ENCODE data around the gene CDON. TPM values are rescaled to one million over a fixed set of nuclear protein-coding genes. Genes with fewer than 3 reads are reported as not detected.
A peak's percentile ranks its signal among the peaks of the same experiment; 100 is the strongest.

The CDON gene
- total RNA-seq, 1 donor from 2014 or later: 9.4 TPM

DNA sequence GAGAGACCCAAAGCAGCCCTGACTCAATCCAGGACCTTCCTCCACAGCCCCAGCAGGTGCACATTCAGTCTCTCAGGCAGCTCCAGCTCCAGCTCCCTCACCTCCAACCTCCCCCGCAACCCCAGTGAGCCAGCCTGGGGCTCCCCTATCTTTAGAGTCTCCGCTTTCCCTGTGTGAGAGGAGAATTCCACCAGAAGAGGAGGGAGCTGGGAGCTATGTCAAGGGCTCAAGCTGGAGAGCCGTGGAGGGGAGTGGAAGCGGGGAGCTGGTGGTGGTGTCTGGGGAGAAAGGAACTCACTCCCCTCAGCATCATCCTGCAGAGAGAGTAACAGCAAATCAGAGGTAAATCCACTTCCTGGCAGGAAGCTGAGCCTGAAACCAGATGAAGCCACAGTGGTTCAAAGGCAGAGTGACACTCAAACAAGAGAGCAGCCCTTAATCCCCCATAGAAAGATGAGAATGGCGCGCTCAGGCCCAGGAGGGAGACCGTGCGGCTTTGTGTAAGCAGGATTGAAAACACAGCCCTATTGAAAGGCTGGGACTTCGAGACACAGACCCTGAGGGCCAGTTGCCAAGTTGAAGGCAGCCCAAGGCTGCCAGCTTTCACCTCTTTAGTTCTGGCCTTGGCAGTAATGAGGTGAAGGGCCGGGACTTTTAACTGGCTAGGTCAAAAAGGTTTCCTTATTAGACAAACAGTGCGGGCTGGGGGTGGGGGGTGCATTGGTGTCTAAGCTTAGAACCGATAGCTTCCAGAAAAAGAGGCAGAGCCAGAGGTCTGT, 21.4 kb upstream of the CDON start:
- DNase-seq (ENCODE audit: low read depth): no peak

DNA sequence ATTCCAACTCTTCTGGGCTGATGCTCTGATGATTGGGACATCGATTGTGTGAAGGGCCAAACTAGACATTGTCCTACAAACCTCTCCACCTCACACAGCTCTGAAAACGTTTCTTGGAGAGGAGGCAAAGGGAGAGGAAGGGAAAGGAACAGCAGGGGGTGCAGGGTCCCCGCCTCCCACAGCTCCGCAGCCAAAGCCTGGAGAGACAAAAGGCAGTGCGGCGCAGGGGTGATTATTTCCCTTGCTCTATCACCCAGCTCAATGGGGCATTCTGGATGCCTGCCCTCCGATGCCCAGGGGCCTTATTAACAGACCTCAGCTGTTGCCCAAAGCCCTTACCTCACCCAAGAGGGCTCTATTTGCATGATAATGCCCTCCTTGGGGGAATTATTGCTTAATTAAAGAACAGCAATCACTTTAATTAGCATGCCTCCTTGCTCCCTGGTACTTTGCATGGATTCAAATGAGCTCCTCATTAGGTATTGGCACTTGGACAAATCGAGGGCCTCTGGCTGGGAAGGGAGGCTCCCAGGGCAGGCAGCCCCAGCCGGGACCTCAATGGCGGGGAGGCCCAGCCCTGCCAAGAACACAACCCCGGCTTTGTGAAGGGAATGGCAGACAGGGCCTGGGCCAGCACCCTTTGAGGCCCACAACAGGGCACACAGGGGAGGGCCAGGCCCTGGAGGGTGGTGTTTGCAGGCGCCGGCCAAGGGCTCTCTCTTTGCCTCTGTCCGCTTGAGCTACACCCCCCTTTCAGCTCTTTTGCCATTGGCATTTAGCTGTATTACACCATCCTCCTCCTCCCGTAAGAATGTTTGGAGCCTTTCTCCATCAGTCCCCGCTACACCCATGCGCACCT, 19.8 kb upstream of the CDON start:
- no peak for DNase-seq (ENCODE audit: low read depth)

DNA sequence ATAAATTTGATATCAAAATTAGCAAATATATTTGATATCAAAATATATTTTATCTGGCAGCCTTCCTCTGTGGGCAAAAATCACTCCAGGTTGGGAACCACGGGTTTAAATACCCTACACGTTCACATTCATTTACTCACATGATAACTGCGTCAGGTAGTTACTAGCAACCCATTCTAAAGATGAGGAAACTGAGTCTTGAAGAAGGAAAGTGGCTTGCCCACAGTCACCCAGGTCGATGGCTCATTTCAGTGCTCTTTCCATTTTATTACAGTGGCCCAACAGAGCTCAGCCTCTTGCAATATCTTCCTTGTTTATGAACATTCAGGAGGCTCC, 19.2 kb upstream of the CDON start:
- no peak for DNase-seq (ENCODE audit: low read depth)

DNA sequence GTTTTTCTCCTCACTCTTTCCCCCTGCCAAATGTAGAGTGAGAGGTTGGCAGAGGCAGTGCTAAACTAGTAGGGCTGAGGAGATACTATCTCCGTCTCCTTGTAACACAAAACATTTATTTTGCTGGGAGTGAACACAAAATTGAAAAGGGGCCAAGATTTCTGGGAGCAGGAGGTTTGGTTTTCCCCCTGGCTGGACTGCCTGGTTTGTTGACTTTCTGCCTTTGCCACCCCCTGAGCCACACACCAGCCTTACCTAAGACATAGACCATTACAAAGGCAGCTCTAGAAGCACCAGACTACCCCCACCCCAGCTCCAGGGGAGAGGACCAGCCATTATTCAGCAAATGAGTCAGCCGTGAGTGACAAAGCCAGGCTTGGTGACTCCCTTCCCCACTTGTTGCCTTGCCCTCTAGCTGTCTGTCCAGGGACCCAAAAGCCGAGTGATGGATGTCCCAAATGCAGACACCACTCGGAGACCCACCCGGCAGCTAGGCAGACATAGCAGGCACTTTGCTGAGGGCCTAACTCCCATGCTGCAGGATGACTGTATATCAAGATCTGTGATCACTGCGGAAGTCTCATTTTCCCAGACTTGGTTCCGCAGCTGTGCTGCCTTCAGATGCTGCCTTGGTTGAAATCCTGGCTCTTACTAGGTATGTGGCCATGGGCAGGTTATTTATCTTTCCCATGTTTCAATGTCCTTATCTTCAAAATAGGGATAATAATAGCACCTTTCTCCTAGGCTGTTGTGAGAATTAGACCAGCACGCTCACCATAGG, 17.7 kb upstream of the CDON start:
- DNase-seq (ENCODE audit: low read depth): peak; percentile 32

DNA sequence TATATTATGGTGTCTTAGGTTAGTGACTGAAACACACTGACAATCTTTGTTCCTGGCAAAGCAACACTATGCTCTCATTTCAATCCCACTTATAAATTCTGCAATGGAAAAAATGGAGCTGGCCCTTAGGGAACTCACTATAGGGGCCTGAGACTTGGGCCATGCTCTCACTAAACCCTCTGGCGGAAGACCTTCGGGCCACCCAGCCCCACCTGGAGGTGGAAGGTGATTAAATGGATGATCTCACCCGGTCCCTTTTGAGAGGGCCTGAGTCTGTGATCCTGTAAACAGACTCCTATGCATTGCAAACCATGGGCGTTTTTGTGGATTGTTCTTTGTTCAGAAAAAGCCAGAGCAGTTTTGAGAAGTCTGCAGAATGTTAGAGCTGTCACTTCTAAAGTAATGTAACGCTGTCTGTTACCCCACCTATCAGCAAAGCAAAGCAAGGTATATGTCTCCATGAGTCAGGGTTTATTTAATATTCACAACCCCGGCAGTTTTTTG, 17.0 kb upstream of the CDON start:
- DNase-seq (ENCODE audit: low read depth): no peak

DNA sequence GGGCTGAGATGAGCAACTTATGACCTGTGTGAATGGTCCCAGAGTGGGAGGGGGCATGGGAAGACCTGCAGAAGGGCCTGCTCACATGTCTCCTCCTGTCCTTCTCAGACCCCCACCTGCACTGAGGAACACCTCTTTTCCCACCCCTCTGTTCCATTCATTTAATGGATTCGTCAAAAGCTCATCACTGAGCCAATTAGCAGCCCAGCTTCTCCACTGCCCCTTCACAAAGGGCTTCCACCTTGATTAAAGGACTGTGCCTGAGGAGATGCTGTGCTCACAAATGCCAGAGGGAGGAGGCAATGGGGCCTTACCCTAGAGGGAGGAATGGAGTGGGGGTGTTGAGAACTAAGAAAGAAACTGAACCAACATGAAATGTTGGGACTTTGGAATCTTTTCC, 14.0 kb upstream of the CDON start:
- DNase-seq (ENCODE audit: low read depth): no peak

DNA sequence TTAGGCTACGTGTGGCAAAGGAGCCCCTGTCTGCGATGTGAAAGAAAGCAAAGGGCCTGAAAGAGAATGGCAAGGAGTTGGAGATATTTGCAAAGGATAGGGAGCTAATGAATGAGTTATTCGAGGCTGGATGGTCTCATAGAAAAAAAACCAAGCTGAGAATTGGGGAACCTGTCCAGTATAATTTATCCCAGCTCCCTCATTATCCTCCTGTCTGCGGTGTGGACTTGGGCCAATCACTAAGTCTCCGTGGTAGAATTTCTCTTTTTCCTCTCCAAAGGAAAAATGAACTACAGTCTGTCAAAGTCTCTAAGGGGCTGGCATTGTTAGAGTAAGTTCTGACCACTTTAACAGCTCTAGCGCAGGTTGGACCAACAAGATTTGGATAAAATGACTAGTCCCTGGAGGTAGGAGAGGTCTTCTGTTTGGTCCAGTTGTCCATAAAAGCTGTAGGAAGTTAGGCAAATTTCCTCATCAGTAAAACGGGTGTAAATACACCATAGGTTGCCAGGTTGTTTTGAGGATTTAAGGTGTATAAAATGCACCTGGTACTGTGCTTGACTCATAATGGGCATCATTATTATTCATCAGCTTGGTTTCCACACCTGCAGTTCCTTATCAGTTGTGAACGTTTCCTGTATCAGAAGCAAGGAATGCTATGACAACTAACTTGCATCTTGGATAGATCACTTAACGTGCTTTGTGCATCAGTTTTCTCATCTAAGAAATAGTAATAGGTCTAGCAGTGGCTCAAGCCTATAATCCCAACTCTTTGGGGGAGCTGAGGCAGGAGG, 10.3 kb upstream of the CDON start:
- no peak for DNase-seq (ENCODE audit: low read depth)

DNA sequence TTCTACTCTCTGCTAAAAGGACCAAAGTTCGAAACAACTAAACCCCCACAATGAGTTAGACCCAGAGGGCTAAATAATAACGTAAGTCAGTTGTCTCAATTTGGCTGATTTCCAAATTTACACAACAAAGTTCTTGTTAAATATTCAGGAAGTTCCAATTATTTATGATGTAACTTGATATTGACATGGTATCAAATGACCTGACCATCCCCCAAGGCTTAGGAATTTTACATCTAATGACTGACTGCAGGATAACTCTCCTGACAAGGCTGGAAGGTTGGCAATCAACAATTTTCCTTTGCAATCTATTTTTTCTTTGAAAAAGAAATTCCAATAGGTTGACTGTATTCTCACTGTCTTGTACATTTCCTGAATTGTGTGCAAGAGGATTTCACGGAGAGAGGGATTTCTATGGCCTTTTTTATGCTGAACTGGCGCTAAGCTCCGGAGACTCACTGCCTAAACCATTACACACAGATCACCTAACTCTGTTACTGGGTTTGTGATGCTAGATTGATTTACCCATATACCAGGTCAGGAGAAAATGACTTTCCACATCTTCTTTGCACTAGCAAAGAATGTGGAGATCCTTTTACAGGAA, 9.6 kb upstream of the CDON start:
- peak; percentile 20 for DNase-seq (ENCODE audit: low read depth)

DNA sequence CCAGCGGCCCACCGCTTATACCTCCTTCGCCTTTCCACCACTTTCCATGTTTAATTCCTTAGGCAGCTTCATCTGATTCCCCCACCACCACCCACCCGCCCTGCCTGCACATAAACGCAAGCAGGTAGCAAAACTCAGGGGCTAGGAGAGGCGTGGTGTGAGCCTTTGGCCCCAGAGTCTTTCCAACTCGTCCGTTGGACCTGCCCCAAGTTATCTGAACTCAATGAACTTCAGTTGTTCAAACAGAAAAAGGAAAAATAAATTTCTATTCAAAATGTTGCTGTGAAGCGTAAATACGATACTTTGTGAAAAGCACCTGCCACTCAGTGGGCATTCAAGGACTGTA, 814 bp upstream of the CDON start:
- no peak for DNase-seq (ENCODE audit: low read depth)

DNA sequence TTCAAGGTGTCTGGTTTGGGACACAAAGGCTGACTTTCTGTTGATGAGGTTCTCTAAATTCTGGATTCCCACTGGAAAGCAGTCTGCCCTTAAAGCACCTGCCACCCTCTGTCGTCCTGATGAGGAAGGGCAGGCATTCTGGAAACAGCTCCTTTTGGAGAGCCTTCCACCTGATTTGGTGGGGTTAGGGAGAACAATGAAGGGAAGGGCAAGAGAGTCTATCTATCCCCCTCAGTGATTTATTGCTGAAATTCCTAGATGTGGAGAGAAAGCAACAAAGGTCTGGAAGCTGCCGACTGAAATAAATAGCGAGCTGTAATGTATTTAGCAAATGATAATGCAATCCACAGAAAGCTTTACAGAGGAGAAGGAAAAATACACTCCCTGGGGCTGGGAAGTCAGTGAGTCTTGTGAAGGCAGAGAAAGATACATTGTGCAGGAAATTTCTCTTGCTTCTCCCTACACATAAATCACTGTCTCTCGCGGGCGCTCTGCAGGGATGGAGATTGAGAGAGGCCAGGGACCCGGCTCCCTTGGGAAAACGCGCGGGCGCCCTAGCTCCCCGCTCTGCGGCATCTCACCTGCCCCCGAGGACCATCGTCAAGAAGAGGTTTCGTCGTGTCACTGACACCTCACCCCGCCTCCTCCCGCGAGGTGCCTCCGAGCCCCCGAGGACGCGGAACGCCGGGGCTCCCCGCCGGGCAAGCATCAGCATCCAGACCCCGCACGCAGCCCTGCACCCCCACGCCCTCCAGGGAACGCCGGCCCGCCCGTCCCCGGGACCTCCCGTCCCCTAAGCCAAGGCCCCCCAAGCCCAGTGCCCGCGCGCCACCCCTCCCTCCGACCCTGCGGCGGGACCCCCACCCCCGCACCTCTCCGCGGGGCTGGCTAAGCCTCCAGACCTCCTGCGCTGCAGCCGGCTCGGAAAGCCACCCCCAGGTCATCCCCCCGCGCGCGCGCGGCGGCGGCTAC, 673 bp downstream of the CDON start:
- DNase-seq (ENCODE audit: low read depth): peak; percentile 40

DNA sequence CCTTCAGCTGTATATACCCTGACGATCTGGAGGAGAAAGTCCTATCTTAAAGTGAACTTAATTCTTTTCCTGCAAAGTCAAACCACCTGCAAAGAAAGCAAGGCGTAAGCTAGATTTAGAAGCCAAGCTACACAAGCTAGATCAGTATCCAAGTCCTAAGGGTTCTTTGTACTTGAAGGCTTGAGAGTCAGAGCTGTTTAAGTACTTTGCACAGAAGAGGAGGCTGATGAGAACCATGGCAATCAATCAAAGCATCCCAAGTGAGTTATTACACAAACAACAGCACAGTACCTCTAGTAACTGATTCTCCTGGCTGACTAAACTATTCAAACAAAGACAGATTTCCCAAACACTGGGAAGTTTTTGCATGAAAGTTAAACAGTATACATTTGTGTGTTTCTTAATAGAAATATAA, 1.9 kb downstream of the CDON start:
- DNase-seq (ENCODE audit: low read depth): peak; percentile 37

DNA sequence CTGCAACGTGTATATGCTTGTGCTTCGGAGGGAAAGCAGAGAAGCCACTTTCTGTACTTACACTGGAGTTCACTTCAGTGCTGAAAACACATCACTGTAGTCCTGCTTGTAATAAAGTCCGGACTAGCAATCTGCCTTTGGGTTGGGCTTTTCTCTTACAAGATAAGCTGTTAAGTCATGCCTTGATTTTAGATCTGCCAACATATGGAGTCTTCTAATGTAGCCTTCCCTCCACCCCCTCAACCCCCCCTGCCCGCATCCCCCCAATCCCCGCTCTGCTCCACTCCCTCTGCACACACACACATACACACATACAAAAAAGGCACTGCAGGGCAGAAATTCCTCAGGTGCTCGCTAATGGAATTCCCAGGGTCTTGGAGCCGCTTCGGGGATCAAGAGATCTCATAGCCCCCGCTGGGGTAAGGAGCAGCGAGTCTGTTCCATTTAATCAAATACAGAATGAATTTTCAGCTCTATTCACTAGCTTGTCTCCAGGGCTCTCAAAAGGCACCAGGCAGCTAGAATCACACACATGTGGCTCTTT, 3.4 kb downstream of the CDON start:
- DNase-seq (ENCODE audit: low read depth): no peak

DNA sequence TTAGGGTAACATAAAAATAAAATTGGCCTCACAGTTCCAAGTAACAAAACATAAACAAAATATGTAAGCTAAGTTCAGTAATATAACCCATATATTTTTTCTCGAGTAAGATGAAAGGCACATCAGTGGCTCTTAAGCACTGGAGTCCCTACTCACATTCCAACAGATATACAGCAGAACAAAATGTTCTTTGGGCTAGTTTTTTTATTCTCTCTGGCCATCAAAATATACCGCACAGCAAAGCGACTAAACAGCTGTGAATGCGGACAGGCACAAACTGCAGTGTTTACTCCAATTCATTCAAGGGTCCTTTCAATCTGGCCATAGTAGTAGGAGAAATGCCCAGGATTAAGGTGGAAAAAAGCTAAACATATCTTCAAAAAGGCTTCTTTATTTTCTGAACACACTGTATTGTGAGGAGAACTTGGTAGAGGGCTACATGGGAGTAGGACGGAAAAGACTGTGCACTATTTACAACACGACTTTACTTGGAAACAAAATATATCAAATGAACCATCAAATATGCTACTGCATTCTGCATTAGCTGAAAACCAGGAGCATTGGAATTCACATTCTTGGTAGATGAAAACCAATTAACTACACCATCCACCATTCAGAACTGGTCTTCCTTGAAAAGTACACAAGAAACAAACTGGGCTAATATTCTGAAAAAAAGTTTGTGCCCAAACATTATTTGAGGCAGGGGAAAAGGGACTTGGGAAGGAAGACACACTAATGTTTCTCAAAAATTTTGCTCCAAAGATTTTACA, 4.4 kb downstream of the CDON start:
- no peak for DNase-seq (ENCODE audit: low read depth)

DNA sequence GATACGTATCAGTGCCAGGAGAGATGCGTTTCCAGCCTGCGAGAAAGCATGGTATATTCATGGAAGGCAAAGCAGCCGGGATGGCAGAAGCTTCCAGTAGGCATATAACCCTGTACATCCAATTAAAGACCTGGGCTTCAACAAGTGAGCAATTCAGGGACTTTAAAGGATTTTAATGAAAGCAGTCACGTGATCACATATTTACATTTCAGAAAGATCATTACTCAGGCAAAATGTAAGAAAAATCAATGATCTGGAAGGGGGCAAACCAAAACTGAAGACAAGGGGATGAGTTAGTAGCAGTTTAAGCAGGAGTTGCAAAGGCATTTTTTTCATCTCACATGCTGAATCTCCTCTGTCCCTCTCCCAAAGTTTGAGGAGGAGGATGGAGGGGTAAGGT, 7.8 kb downstream of the CDON start:
- DNase-seq (ENCODE audit: low read depth): no peak

DNA sequence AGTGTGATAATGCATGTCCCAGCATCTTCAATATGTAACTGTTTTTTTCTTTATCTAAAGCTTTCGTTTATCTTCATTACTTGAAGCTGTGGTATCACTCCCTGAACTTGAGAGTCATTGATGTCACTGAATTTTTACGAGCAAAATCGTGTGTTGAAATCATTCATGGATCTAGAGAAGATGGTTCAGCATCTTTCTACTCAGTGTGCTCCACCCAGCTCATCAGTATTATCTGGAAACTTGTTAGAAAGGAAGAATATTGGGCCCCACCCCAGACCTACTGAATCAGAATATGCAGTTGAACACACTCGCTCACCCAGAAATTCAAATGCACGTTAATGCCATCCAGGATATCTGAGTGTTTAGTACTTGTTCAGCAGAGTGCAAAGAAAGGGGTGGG, 8.3 kb downstream of the CDON start:
- DNase-seq (ENCODE audit: low read depth): no peak

DNA sequence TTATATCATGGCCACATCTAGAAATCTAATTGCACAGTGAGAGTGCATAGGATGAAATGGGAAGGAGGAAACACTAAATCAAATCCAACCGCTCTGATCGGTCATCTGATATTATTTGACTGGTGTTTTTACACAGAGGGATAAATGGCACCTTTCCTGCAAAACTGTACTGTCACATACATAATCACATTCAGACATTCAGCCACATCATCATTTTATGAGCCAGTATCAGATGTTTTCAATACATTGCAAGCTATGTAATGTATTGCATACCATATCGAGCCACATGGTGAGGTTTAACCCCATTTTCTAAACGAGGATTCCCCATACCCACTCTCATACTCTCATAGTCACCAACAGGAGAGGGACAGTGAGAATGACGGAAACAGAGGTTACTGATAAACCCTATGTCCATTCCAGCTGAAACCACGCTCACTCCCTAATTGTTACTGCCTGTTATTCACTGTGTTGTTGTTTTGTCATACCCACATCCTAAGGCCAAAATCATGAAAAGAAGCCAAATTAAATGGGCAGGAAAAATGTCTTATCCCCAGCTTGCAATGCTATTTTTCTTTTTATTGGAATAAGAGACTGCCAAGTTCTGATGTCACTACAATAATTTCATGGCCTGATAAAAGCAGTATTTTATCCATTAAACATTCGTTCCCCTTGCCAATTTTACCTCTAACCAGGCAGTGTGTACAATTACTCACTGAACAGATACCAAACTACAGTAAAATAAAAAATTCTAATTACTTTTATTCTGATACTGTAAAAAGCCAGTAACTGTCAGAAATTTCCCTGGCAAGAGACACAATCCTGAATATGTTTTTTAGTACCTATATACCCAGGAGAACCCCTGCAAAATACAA, 9.0 kb downstream of the CDON start:
- no peak for DNase-seq (ENCODE audit: low read depth)

DNA sequence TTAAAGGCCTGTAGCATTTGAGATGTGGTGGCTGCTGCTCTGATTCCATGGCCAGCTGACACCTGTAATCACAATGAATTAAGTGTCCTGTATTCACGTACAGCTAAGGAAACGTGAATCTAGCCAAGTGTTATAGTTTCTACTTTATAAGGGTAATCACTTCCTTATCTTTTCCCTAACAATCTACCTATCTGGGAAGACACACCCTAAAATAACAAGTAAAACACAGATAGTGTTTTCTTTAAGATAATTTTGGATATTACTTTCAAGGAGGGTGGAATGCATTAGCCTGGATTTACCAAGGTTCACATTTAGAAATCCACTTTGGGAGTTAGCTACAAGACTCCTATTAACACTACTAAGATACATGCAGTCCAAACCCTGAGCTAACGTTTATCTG, 11.5 kb downstream of the CDON start:
- no peak for DNase-seq (ENCODE audit: low read depth)

DNA sequence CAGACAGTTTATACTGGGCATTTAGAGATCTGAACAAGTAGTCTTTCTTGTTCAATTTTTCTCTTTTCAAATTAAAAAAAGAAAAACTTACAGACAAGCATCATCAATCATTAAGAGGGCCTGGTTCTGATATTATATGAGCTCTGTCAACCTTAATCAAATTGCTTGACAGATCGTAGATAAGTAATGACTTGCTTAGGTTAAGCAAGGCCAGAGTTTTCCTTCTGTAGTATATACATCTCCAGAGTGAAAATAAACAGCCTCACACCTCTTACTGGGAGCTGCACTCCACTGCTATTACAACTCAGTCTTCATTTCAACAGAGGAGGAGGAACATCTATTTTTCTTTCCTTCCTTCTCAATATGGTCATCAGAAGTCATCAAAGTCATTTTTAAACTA, 13.5 kb downstream of the CDON start:
- no peak for DNase-seq (ENCODE audit: low read depth)
